ENCODE results near the gene PARP11. TPM values are rescaled to one million over a fixed set of nuclear protein-coding genes. Genes with fewer than 3 reads are reported as not detected.

PARP11 gene
- total RNA-seq, 4 donors from 2014 or later = 4.5 to 6.2 (median 5.0) TPM

- DNase-seq = no peak
- H3K4me1 ChIP-seq = peaks cover 0 to 9% (median 2%) of the 10 kb centered on the region in 4 donors
- H3K9me3 ChIP-seq = no peaks in the 10 kb centered on the region
- intact Hi-C loops (cut with DNase I; ENCODE audit: low total_unique reads) = no loop called here
- no peaks in the 10 kb centered on the region for H3K36me3 ChIP-seq
- TF ChIP-seq CTCF (IDR thresholded peaks at IDR 0.05) (no peak), POLR2A (IDR thresholded peaks at IDR 0.05) (no peak), POLR2AphosphoS5 (IDR thresholded peaks at IDR 0.05) (no peak), EP300 (IDR thresholded peaks at IDR 0.05; ENCODE audit: low read depth) (no peak)
- peaks cover 8% of the 10 kb centered on the region for H3K27me3 ChIP-seq
- WGBS, 2 donors (ENCODE audit: low coverage in 1 of 2) = 77 to 78% methylated on average over 2 to 6 of the region's 6 CpGs
- H3K4me3 ChIP-seq = peak overlapping the region in 1 of 4 donors; percentile 46
- in situ Hi-C loops (cut with MboI; ENCODE audit: low pct_ligation_motif_present in 1 of 4, low pct_unique_long_range_greater_than_20kb in 1 of 4, low sequenced_read_pairs in 3 of 4) = loop anchor here (5.0 to 25.0 kb wide), 5 partner anchors 153 to 403 kb away; partner anchors contain the start of gene CCND2 (in 1 of the 4)
- H3K27ac ChIP-seq = peak overlapping the region; percentile 59 to 67 (median 64)
These were observed 11.5 kb upstream of the PARP11 start for GRCh38 chr12:3884671-3885070.

- peaks cover 8% of the 10 kb centered on the region for H3K27me3 ChIP-seq
- no peak for DNase-seq
- H3K27ac ChIP-seq = no peak overlapping the region
- no peaks in the 10 kb centered on the region for H3K9me3 ChIP-seq
- no peak overlapping the region for H3K4me3 ChIP-seq
- no peak for TF ChIP-seq POLR2A (IDR thresholded peaks at IDR 0.05)
- peak in 2 of 5 experiments; percentile 20 to 27 for TF ChIP-seq CTCF (IDR thresholded peaks at IDR 0.05)
- WGBS, 2 donors (ENCODE audit: low coverage in 1 of 2) = 32 to 46% methylated on average over 5 to 7 of the region's 7 CpGs
- intact Hi-C loops (cut with DNase I; ENCODE audit: low total_unique reads) = no loop called here
- no peaks in the 10 kb centered on the region for H3K36me3 ChIP-seq
- in situ Hi-C loops (cut with MboI; ENCODE audit: low pct_ligation_motif_present in 1 of 4, low pct_unique_long_range_greater_than_20kb in 1 of 4, low sequenced_read_pairs in 3 of 4) = loop anchor here (5.0 to 25.0 kb wide), 4 partner anchors 154 to 404 kb away; partner anchors contain the start of gene CCND2 (in 1 of the 4)
- H3K4me1 ChIP-seq = peaks cover 0 to 9% (median 2%) of the 10 kb centered on the region in 4 donors
These were observed 9.8 kb upstream of the PARP11 start for GRCh38 chr12:3882896-3883564.

- Histone ChIP-seq H3K27ac (no peak overlapping the region), H3K9me3 (no peaks in the 10 kb centered on the region), H3K27me3 (peaks cover 8% of the 10 kb centered on the region), H3K4me1 (peaks cover 0 to 9% (median 2%) of the 10 kb centered on the region in 4 donors), H3K4me3 (no peak overlapping the region), H3K36me3 (no peaks in the 10 kb centered on the region)
- in situ Hi-C loops (cut with MboI; ENCODE audit: low pct_ligation_motif_present in 1 of 4, low pct_unique_long_range_greater_than_20kb in 1 of 4, low sequenced_read_pairs in 3 of 4) (loop anchor here (5.0 to 25.0 kb wide), 4 partner anchors 155 to 405 kb away; partner anchors contain the start of gene CCND2 (in 1 of the 4)), intact Hi-C loops (cut with DNase I; ENCODE audit: low total_unique reads) (no loop called here)
- no peak for DNase-seq
- WGBS, 2 donors (ENCODE audit: low coverage in 1 of 2) = 46 to 62% methylated on average over 3 to 4 of the region's 4 CpGs
- TF ChIP-seq POLR2AphosphoS5 (IDR thresholded peaks at IDR 0.05) (no peak), EP300 (IDR thresholded peaks at IDR 0.05; ENCODE audit: low read depth) (no peak), CTCF (IDR thresholded peaks at IDR 0.05) (no peak)
These were observed 9.2 kb upstream of the PARP11 start for GRCh38 chr12:3882406-3882805.

GRCh38 chr12:3881281-3881950, 8.2 kb upstream of the PARP11 start:
- no peak for DNase-seq
- H3K4me1 ChIP-seq = peaks cover 0 to 9% (median 2%) of the 10 kb centered on the region in 4 donors
- TF ChIP-seq EP300 (IDR thresholded peaks at IDR 0.05; ENCODE audit: low read depth) (no peak), CTCF (IDR thresholded peaks at IDR 0.05) (no peak), POLR2A (IDR thresholded peaks at IDR 0.05) (no peak), POLR2AphosphoS5 (IDR thresholded peaks at IDR 0.05) (no peak)
- no peak overlapping the region for H3K27ac ChIP-seq
- H3K9me3 ChIP-seq = no peaks in the 10 kb centered on the region
- WGBS, 2 donors (ENCODE audit: low coverage in 1 of 2) = 66 to 77% methylated on average over 10 to 11 of the region's 11 CpGs
- H3K27me3 ChIP-seq = peaks cover 8% of the 10 kb centered on the region
- intact Hi-C loops (cut with DNase I; ENCODE audit: low total_unique reads) (no loop called here), in situ Hi-C loops (cut with MboI; ENCODE audit: low pct_ligation_motif_present in 1 of 4, low pct_unique_long_range_greater_than_20kb in 1 of 4, low sequenced_read_pairs in 3 of 4) (loop anchor here (5.0 to 25.0 kb wide), 4 partner anchors 156 to 406 kb away; partner anchors contain the start of gene CCND2 (in 1 of the 4))
- H3K4me3 ChIP-seq = no peak overlapping the region
- no peaks in the 10 kb centered on the region for H3K36me3 ChIP-seq
